Left lung (tissue), 10 donors: ENCODE data around the gene APOA4. TPM values are rescaled to one million over a fixed set of nuclear protein-coding genes. Genes with fewer than 3 reads are reported as not detected.
A peak's percentile ranks its signal among the peaks of the same experiment; 100 is the strongest.
"Not testable (repeated sequence)": the region's sequence is repeated elsewhere in the genome, so short reads cannot be mapped to it uniquely, and the experiment has no call there.

Experiments
- ATAC-seq: fragments of 200-7000 bp; cut with Tn5 transposase; one replicate; pipeline ENCODE4 v1.9.1; 2020; ENCODE audit warnings: moderate library complexity
- DNase-seq, 4 donors: peaks; one replicate each; pipeline ENCODE4 v3.0.0-alpha.2; 2013 to 2020
- H3K27ac ChIP-seq, 2 donors: fragments of 200-600 bp; sonication (generic) in 1 of 2; one replicate each; pipeline versions ENCODE4 v1.5.0 to v1.8.0; 2020 to 2021
- H3K27me3 ChIP-seq, 2 donors: fragments of 200-600 bp; sonication (generic) in 1 of 2; one replicate each; pipeline versions ENCODE4 v1.5.0 to v1.8.0; 2020 to 2021
- H3K36me3 ChIP-seq, 2 donors: fragments of 200-600 bp; sonication (generic) in 1 of 2; one replicate each; pipeline versions ENCODE4 v1.5.0 to v1.8.0; 2020 to 2021
- H3K4me1 ChIP-seq, 2 donors: fragments of 200-600 bp; one replicate each; pipeline ENCODE4 v1.8.0; 2021
- H3K4me3 ChIP-seq, 2 donors: fragments of 200-600 bp; sonication (generic) in 1 of 2; one replicate each; pipeline versions ENCODE4 v1.5.0 to v1.8.0; 2020 to 2021; ENCODE audit warnings: mild to moderate bottlenecking in 1 of 2
- H3K9me3 ChIP-seq, 2 donors: fragments of 200-600 bp; sonication (generic) in 1 of 2; one replicate each; pipeline versions ENCODE4 v1.5.0 to v1.8.0; 2020 to 2021
- CTCF ChIP-seq, 2 donors: fragments of 200-600 bp; sonication (generic) in 1 of 2; IDR thresholded peaks; one replicate each; pipeline versions ENCODE4 v1.5.0 to v1.8.0; 2021; ENCODE audit warnings: antibody characterized with exemption in 2 of 2
- intact Hi-C, 2 donors: fragments of 100-400 bp; cut with DNase I; formaldehyde crosslinking; loops; one replicate each; pipeline versions ENCODE4 v1.11.2 to v1.14.2; 2022
- polyA plus RNA-seq, 6 donors: library from polyadenylated mRNA; unstranded; fragments of 120-200 nt; gene quantifications; one replicate each; pipeline ENCODE4 v1.2.1, GENCODE V29; 2013; ENCODE audit not compliant: insufficient read length in 6 of 6
- total RNA-seq, 2 donors: library from RNA; stranded (reverse); fragmentation: NEBNext Ultra II Directional; extraction: Animal tissue kit (Norgen Biotek cat#: 25700); gene quantifications; one replicate each; pipeline ENCODE4 v1.2.1, GENCODE V29; 2021
- donor health status: DM: no; HTN: yes; CAD: no.
- donor health status: DM: no; HTN: no; CAD: no.

APOA4 gene
- total and polyA plus RNA-seq, 8 donors, result not detected

DNA sequence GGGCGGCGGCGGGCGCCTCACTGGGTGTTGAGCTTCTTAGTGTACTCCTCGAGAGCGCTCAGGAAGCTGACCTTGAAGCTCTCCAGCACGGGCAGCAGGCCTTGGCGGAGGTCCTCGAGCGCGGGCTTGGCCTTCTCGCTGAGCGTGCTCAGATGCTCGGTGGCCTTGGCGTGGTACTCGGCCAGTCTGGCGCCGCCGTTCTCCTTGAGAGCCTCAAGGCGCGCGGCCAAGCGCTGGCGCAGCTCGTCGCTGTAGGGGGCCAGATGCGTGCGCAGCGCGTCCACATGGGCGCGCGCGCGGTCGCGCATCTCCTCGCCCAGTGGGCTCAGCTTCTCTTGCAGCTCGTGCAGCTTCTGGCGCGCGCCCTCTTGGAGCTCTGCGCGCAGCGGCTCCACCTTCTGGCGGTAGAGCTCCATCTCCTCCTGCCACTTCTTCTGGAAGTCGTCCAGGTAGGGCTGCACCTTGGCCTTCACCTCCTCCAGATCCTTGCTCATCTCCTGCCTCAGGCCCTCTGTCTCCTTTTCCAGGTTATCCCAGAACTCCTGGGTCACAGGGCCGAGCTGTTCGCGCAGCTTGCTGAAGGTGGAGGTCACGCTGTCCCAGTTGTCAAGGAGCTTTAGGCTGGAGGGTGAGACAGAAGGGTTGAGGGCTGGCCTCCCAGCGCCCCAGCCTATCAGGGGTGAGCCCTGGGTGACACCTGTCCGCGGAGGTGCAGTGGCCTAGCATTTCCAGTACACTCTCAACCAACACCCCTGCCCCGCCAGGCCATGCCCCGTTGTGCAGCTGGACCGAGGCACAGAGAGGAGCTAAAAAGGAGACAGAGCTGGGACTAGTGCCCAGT lies 12.9 kb upstream of the APOA4 start:
- ATAC-seq (peak; percentile 91), DNase-seq (peak; percentile 89 to 99 (median 96))
- H3K9me3 ChIP-seq, result no peaks in the 10 kb centered on the region
- intact Hi-C loops, result no loop called here
- peak; percentile 34 to 51 for TF ChIP-seq CTCF (IDR thresholded peaks at IDR 0.05)
- peaks cover 0 to 5% of the 10 kb centered on the region in 2 donors for H3K27me3 ChIP-seq
- H3K4me1 ChIP-seq, result peaks cover 8 to 25% of the 10 kb centered on the region in 2 donors
- H3K27ac ChIP-seq, result peak overlapping the region; percentile 73 to 87
- no peaks in the 10 kb centered on the region for H3K36me3 ChIP-seq
- peak overlapping the region; percentile 10 to 36 for H3K4me3 ChIP-seq

DNA sequence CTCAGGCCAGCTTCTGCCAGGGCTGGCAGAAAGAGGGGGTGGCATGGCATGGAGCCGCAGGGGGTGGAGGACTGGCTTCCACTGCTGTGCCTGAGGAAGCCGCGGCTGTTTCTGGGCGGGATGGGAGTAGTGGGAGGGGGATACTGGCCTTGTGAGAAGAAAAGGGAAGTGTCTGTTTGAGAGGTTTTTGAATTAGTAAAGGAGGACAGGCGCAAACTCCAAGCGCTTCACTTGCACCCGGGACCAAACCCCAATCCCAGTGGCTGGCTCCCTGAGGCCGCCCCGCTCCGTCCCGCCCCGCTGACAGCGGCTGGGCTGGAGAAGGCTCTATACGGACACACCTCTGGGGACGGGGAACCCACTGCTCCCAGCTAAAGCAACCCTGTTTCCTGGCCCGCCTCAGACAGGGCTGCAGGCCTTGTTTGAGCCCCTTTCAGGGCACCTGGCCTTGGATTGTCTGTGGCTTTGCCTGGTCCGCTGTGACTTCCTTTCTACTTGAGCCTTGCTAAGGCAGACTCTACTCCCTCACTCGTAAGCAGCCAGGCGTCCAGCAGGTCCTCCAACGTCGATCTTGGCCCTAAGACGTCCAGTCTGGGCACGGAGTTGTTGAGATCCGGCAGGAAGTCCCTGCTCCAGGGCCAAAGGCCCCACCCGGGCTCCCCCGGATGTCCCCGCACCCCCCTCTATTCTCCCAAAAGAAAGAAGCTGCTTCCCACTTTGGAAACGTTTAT lies 12.1 kb upstream of the APOA4 start:
- ATAC-seq, result peak; percentile 62
- peak in 1 of 4 donors; percentile 62 for DNase-seq

GRCh38 chr11:116834535-116835041 lies 11.5 kb upstream of the APOA4 start:
- peak overlapping the region; percentile 73 to 87 for H3K27ac ChIP-seq
- H3K27me3 ChIP-seq, H3K4me3 ChIP-seq, intact Hi-C loops, H3K9me3 ChIP-seq, ATAC-seq, H3K36me3 ChIP-seq: not testable (repeated sequence)
- DNase-seq, result peak in 1 of 4 donors; percentile 24
- peaks cover 8 to 26% of the 10 kb centered on the region in 2 donors for H3K4me1 ChIP-seq

More for the DNA sequence above, 12.1 kb upstream of the APOA4 start:
- Histone ChIP-seq H3K27ac (peak overlapping the region; percentile 73 to 87), H3K4me1 (peaks cover 8 to 25% of the 10 kb centered on the region in 2 donors), H3K4me3 (peak overlapping the region; percentile 10 to 36), H3K36me3 (no peaks in the 10 kb centered on the region), H3K9me3 (no peaks in the 10 kb centered on the region), H3K27me3 (peaks cover 0 to 5% of the 10 kb centered on the region in 2 donors)
- no peak for TF ChIP-seq CTCF (IDR thresholded peaks at IDR 0.05)
- intact Hi-C loops, result no loop called here

DNA sequence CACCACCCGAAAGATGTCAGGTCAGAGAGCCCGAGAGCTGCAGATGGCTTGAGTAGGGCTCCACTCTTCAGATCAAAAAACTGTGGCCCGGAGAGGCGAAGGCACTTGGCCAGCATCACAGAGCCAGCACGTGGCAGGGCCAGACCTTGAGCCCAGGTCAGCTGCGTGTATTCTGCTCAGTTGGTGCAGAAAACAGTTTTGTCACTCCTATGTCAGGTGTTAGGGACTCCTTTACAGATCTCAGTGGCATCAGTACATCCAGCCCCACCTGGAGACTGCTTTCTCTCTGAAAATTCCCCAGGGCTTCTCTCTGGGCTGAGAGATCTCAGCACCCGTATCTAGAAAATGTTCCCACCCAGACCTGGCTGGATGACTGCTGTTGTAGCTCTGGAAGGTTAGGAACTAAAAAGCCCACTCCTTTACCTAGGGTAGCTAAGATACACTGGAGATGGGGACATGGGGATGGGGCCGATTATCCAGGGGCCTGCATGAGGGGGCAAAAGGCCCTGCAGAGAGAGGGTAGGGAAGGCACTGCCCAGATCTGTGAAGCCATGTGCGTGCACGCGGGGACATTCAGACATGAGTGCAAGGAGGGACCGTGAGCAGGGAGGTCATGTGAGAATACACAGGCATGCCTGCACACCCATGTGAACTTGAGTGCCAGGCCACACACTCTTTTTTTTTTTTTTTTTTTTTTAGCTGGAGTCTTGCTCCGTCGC lies 10.9 kb upstream of the APOA4 start:
- Histone ChIP-seq H3K36me3 (no peaks in the 10 kb centered on the region), H3K27me3 (peaks cover 0 to 5% of the 10 kb centered on the region in 2 donors), H3K9me3 (no peaks in the 10 kb centered on the region), H3K27ac (no peak overlapping the region), H3K4me1 (peaks cover 8 to 28% of the 10 kb centered on the region in 2 donors), H3K4me3 (no peak overlapping the region)
- DNase-seq (peak in 1 of 4 donors; percentile 22), ATAC-seq (no peak)
- intact Hi-C loops, result no loop called here
- no peak for TF ChIP-seq CTCF (IDR thresholded peaks at IDR 0.05)

DNA sequence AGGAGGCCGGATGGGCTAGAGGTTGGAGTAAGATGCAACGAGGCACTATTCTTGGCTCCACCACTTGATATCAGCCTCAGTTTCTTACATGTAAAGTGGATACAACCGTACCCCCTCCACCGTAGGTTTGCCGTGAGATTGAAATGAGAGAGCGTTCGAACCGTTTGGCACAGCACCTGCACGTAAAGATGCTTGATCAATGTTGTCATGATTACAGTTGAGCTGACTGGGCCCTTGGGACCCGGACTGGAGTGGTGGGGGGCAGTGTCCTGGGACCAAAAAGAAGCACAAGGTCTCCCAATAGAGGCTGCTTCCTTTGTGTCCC lies 10.3 kb upstream of the APOA4 start:
- intact Hi-C loops, result no loop called here
- Histone ChIP-seq H3K27ac (no peak overlapping the region), H3K36me3 (no peaks in the 10 kb centered on the region), H3K4me3 (no peak overlapping the region), H3K27me3 (peaks cover 0 to 5% of the 10 kb centered on the region in 2 donors), H3K9me3 (no peaks in the 10 kb centered on the region), H3K4me1 (peaks cover 8 to 28% of the 10 kb centered on the region in 2 donors)
- DNase-seq (peak in 1 of 4 donors; percentile 24), ATAC-seq (no peak)
- TF ChIP-seq CTCF (IDR thresholded peaks at IDR 0.05), result no peak
